AG10803 (cell line): ENCODE measurements around the gene DNAH11.

Experiments
- DNase-seq: peaks from one replicate; pipeline ENCODE4 v3.0.0; 2010; ENCODE audit warnings: low read depth
- H3K4me3 ChIP-seq: 2 replicates; pipeline ENCODE4 v1.5.1; 2011; ENCODE audit warnings: mild to moderate bottlenecking, low read length, control low read depth
- CTCF ChIP-seq: conservative IDR thresholded peaks from 2 replicates; pipeline ENCODE4 v1.5.1; 2011; ENCODE audit warnings: mild to moderate bottlenecking, low read length, control low read depth, inconsistent platforms

The DNAH11 gene

GRCh38 chr7:21605008-21605585 lies 62.3 kb downstream of the DNAH11 start:
- DNase-seq, result no peak
- no peak for TF ChIP-seq CTCF
- H3K4me3 ChIP-seq, result no peak overlapping the region

- no peak for TF ChIP-seq CTCF
- DNase-seq, result no peak
- no peak overlapping the region for H3K4me3 ChIP-seq
Observed at GRCh38 chr7:21608465-21608864, 65.6 kb downstream of the DNAH11 start.

GRCh38 chr7:21611129-21611528 lies 68.3 kb downstream of the DNAH11 start:
- TF ChIP-seq CTCF, result no peak
- no peak for DNase-seq
- no peak overlapping the region for H3K4me3 ChIP-seq

GRCh38 chr7:21616091-21616490 lies 73.3 kb downstream of the DNAH11 start:
- TF ChIP-seq CTCF, result no peak
- peak; percentile 15 for DNase-seq
- H3K4me3 ChIP-seq, result no peak overlapping the region

GRCh38 chr7:21616796-21617436 lies 74.1 kb downstream of the DNAH11 start:
- DNase-seq, result peak; percentile 36
- H3K4me3 ChIP-seq, result no peak overlapping the region

GRCh38 chr7:21617513-21617912 lies 74.7 kb downstream of the DNAH11 start:
- no peak for DNase-seq
- H3K4me3 ChIP-seq, result no peak overlapping the region

More at GRCh38 chr7:21616796-21617436, 74.1 kb downstream of the DNAH11 start:
- TF ChIP-seq CTCF, result no peak

More at GRCh38 chr7:21617513-21617912, 74.7 kb downstream of the DNAH11 start:
- TF ChIP-seq CTCF, result no peak
